Activated CD8-positive, alpha-beta T cell treated with anti-CD3 and anti-CD28 coated beads, Interleukin-2, amount 10 ng/mL, durations not matched to agents 7 days and 5 days (primary cell): ENCODE data around the gene RXRA. TPM values are rescaled to one million over a fixed set of nuclear protein-coding genes. Genes with fewer than 3 reads are reported as not detected.

ENCODE experiments used
- ATAC-seq: fragments of 150-1000 bp; cut with Tn5 transposase; one replicate; pipeline ENCODE4 v1.10.0; 2021; ENCODE audit warnings: moderate library complexity
- CTCF ChIA-PET: fragments of 350-600 bp; sonication (Branson Sonifier 250); formaldehyde crosslinking; loops from one replicate; lab custom pipeline; 2021; ENCODE audit warnings: antibody characterized with exemption; lab: Charles Lee
- POLR2A ChIA-PET: fragments of 350-600 bp; sonication (Branson Sonifier 250); formaldehyde crosslinking; loops from one replicate; lab custom pipeline; 2021; ENCODE audit warnings: antibody characterized with exemption; lab: Charles Lee
- DNase-seq: peaks from one replicate; pipeline ENCODE4 v3.0.0-alpha.2; 2020
- H3K27ac Mint-ChIP-seq: one replicate; pipeline ENCODE4 v1.8.0; 2021; ENCODE audit warnings: mild to moderate bottlenecking, mixed read lengths
- H3K27me3 Mint-ChIP-seq: one replicate; pipeline ENCODE4 v1.8.0; 2021; ENCODE audit warnings: low read depth, mixed read lengths
- H3K36me3 Mint-ChIP-seq: one replicate; pipeline ENCODE4 v1.8.0; 2021; ENCODE audit warnings: low read depth, mixed read lengths
- H3K4me1 Mint-ChIP-seq: one replicate; pipeline ENCODE4 v1.8.0; 2021; ENCODE audit warnings: low read depth, mixed read lengths
- H3K4me3 Mint-ChIP-seq: one replicate; pipeline ENCODE4 v1.8.0; 2021; ENCODE audit warnings: mild to moderate bottlenecking, mixed read lengths
- H3K9me3 Mint-ChIP-seq: one replicate; pipeline ENCODE4 v1.8.0; 2022; ENCODE audit warnings: mixed read lengths; ENCODE audit not compliant: insufficient read depth
- total RNA-seq, 2 experiments: library from RNA; stranded (reverse); gene quantifications; one replicate each; pipeline ENCODE4 v1.2.3, GENCODE V29; 2021

Gene RXRA
- total RNA-seq, 2 experiments from 2014 or later: 3.8 to 4.2 TPM

GRCh38 chr9:134436379-134436762, 110.1 kb downstream of the RXRA start:
- ATAC-seq (no peak), DNase-seq (no peak)
- Mint-ChIP-seq H3K4me1 (no peaks in the 10 kb centered on the region), H3K9me3 (no peaks in the 10 kb centered on the region), H3K36me3 (no peaks in the 10 kb centered on the region), H3K27me3 (peaks cover 8% of the 10 kb centered on the region), H3K4me3 (no peak overlapping the region), H3K27ac (peak overlapping the region; percentile 13)
- ChIA-PET CTCF (interaction anchor here (1.1 kb wide), 1 partner anchor 13 kb away, joined by 3 read pairs; no protein-coding TSS in a partner anchor), POLR2A (no interaction called here)

GRCh38 chr9:134436911-134437310, 110.7 kb downstream of the RXRA start:
- ChIA-PET CTCF (interaction anchor here (1.1 kb wide), 1 partner anchor 12 kb away, joined by 3 read pairs; no protein-coding TSS in a partner anchor), POLR2A (no interaction called here)
- no peaks in the 10 kb centered on the region for H3K36me3 Mint-ChIP-seq
- H3K27ac Mint-ChIP-seq: no peak overlapping the region
- no peak for ATAC-seq
- no peaks in the 10 kb centered on the region for H3K4me1 Mint-ChIP-seq
- H3K4me3 Mint-ChIP-seq: no peak overlapping the region
- DNase-seq: no peak
- H3K27me3 Mint-ChIP-seq: peaks cover 11% of the 10 kb centered on the region
- H3K9me3 Mint-ChIP-seq: no peaks in the 10 kb centered on the region

GRCh38 chr9:134437403-134438194, 111.3 kb downstream of the RXRA start:
- no peak for DNase-seq
- ATAC-seq: no peak
- Mint-ChIP-seq H3K36me3 (no peaks in the 10 kb centered on the region), H3K9me3 (no peaks in the 10 kb centered on the region), H3K27ac (no peak overlapping the region), H3K4me3 (no peak overlapping the region), H3K4me1 (peaks cover under 1% of the 10 kb centered on the region), H3K27me3 (peaks cover 12% of the 10 kb centered on the region)
- POLR2A ChIA-PET: no interaction called here
- CTCF ChIA-PET: no interaction called here

- POLR2A ChIA-PET: no interaction called here
- CTCF ChIA-PET: no interaction called here
- H3K4me1 Mint-ChIP-seq: peaks cover 7% of the 10 kb centered on the region
- DNase-seq (no peak), ATAC-seq (no peak)
- H3K4me3 Mint-ChIP-seq: no peak overlapping the region
- peaks cover 12% of the 10 kb centered on the region for H3K27me3 Mint-ChIP-seq
- no peak overlapping the region for H3K27ac Mint-ChIP-seq
- no peaks in the 10 kb centered on the region for H3K36me3 Mint-ChIP-seq
- no peaks in the 10 kb centered on the region for H3K9me3 Mint-ChIP-seq
These were observed 112.0 kb downstream of the RXRA start for GRCh38 chr9:134438195-134438788.

DNA sequence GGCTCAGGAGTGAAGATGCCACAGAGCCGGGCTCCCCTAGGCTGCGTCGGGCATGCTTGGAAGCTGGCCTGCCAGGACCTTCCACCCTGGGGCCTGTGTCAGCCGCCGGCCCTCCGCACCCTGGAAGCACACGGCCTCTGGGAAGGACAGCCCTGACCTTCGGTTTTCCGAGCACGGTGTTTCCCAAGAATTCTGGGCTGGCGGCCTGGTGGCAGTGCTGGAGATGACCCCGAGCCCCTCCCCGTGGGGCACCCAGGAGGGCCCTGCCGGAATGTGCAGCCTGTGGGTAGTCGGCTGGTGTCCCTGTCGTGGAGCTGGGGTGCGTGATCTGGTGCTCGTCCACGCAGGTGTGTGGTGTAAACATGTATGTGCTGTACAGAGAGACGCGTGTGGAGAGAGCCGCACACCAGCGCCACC, 113.1 kb downstream of the RXRA start:
- Mint-ChIP-seq H3K27ac (no peak overlapping the region), H3K4me3 (no peak overlapping the region), H3K4me1 (peaks cover 14% of the 10 kb centered on the region), H3K9me3 (no peaks in the 10 kb centered on the region), H3K27me3 (peaks cover 12% of the 10 kb centered on the region), H3K36me3 (no peaks in the 10 kb centered on the region)
- no peak for DNase-seq
- no peak for ATAC-seq
- ChIA-PET CTCF (no interaction called here), POLR2A (no interaction called here)

DNA sequence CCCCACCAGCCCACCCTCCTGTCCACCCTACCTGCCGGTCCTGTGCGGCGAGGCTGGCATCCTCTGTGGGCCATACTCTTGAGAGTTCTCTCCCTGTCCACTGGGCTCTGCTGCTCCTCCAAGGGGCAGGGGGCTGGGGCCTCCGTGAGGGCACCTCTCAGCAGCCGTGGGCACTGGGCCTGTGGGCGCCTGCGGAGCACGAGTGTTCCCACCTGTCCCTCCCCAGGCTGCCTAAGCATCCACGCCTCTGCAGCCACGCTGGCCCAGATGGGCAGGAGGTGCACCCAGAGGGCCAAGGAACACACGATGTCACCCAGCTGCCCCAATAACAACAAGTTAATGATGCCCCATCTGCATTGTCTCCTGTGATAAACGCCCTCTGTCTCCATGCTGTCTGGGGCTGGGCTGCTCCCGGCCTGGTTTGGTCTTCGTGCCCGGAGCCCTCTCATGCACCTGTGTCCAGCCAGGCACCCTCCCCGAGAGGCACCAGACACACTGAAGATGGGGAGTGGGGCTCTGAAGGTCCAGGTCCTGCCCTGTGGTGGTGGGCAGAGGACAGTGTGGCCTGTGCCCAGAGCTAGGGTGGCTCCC, 114.5 kb downstream of the RXRA start:
- Mint-ChIP-seq H3K36me3 (no peaks in the 10 kb centered on the region), H3K4me3 (peak overlapping the region; percentile 13), H3K27me3 (peaks cover 12% of the 10 kb centered on the region), H3K9me3 (peaks cover 6% of the 10 kb centered on the region), H3K27ac (no peak overlapping the region), H3K4me1 (peaks cover 17% of the 10 kb centered on the region)
- POLR2A ChIA-PET: no interaction called here
- DNase-seq: no peak
- no peak for ATAC-seq
- CTCF ChIA-PET: no interaction called here

- Mint-ChIP-seq H3K4me1 (peaks cover 17% of the 10 kb centered on the region), H3K27me3 (peaks cover 12% of the 10 kb centered on the region), H3K27ac (peak overlapping the region; percentile 19), H3K9me3 (peaks cover 6% of the 10 kb centered on the region), H3K4me3 (no peak overlapping the region), H3K36me3 (no peaks in the 10 kb centered on the region)
- ChIA-PET POLR2A (interaction anchor here (1.5 kb wide), 1 partner anchor 50 kb away, joined by 4 read pairs; no protein-coding TSS in a partner anchor), CTCF (interaction anchor here (2.5 kb wide), 1 partner anchor 272 kb away, joined by 42 read pairs; no protein-coding TSS in a partner anchor)
- no peak for ATAC-seq
- DNase-seq: no peak
These were observed 115.2 kb downstream of the RXRA start for GRCh38 chr9:134441227-134442084.

DNA sequence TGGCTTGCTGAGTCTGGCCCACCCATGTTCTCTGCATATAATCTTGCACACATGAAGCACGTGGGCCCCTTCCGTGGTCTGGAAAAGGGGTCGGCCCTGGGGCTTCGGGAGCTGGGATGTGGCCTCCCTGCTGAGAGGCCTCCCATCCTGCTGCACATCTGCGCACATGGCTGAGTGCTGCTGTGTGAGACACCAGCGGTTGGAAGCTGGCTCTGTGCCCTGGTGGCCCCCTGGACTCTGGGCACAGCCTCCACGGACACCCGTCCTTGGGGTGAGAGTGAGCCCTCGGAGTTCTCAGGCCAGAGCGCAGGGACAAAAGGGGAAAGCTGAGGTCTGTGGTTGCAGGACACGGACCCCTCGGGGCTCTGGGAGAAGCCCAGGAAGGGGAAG, 115.8 kb downstream of the RXRA start:
- Mint-ChIP-seq H3K27ac (no peak overlapping the region), H3K36me3 (no peaks in the 10 kb centered on the region), H3K27me3 (peaks cover 12% of the 10 kb centered on the region), H3K4me1 (peaks cover 17% of the 10 kb centered on the region), H3K4me3 (no peak overlapping the region), H3K9me3 (peaks cover 6% of the 10 kb centered on the region)
- CTCF ChIA-PET: interaction anchor here (1.1 to 2.5 kb wide), 8 partner anchors 9 to 273 kb away, joined by 3 to 42 read pairs (median 7); no protein-coding TSS in a partner anchor
- POLR2A ChIA-PET: interaction anchor here (0.6 to 1.5 kb wide), 2 partner anchors 51 to 271 kb away, joined by 3 to 4 read pairs; no protein-coding TSS in a partner anchor
- ATAC-seq (no peak), DNase-seq (no peak)

- DNase-seq (no peak), ATAC-seq (no peak)
- ChIA-PET POLR2A (interaction anchor here (0.6 to 1.5 kb wide), 2 partner anchors 51 to 272 kb away, joined by 3 to 4 read pairs; no protein-coding TSS in a partner anchor), CTCF (interaction anchor here (1.0 to 2.5 kb wide), 11 partner anchors 10 to 273 kb away, joined by 3 to 42 read pairs (median 6); no protein-coding TSS in a partner anchor)
- peaks cover 12% of the 10 kb centered on the region for H3K27me3 Mint-ChIP-seq
- H3K4me3 Mint-ChIP-seq: no peak overlapping the region
- no peak overlapping the region for H3K27ac Mint-ChIP-seq
- peaks cover 6% of the 10 kb centered on the region for H3K9me3 Mint-ChIP-seq
- no peaks in the 10 kb centered on the region for H3K36me3 Mint-ChIP-seq
- H3K4me1 Mint-ChIP-seq: peaks cover 17% of the 10 kb centered on the region
These were observed 116.4 kb downstream of the RXRA start for GRCh38 chr9:134442486-134443173.

DNA sequence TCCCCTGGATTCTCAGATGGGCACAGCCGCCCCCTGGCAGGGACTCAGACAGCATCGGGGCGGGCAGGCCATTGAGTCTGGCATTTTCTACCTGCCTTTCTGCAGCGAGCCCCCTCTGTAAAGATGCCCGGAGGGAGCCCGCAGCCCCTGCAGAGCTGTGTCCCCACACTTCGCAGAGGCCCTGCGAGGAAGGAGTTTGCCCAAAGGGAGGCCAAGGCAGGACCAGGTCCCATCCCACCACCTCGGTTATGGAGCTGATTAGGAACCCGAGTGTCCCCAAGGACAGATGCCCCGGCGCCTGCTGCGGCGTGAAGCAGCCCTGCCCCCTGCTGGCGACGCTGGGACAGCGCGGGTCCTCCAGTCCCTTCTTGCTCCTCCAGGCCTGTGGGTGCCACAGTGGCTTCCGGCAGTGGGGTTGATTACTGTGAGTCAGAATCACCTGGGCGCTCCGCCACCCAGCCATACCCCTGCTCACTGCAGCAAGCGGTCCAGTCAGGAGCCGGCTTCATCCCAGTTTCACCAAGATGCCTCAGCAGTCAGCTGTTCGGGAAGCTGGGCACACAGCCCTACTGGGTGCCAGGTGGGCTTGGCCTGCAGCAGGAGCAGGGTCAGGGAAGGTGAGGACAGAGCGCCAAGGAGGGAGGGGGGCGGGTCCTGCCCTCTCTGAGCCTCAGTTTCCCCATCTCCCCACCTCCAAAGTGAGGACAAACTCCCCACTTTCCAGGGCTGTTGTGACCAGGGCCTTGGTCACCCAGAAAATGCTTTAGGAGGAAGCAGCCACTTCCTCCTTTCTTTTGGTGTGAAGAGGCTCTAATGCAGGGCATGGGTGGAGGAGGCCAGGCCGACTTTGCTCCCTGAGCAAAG, 117.2 kb downstream of the RXRA start:
- ChIA-PET CTCF (interaction anchor here (1.0 to 2.5 kb wide), 11 partner anchors 11 to 274 kb away, joined by 3 to 42 read pairs (median 6); no protein-coding TSS in a partner anchor), POLR2A (interaction anchor here (1.5 kb wide), 1 partner anchor 52 kb away, joined by 4 read pairs; no protein-coding TSS in a partner anchor)
- peak overlapping the region; percentile 67 for H3K27ac Mint-ChIP-seq
- DNase-seq (peak; percentile 94), ATAC-seq (peak; percentile 100)
- H3K9me3 Mint-ChIP-seq: peaks cover 8% of the 10 kb centered on the region
- H3K27me3 Mint-ChIP-seq: peaks cover 12% of the 10 kb centered on the region
- no peaks in the 10 kb centered on the region for H3K36me3 Mint-ChIP-seq
- no peak overlapping the region for H3K4me3 Mint-ChIP-seq
- H3K4me1 Mint-ChIP-seq: peaks cover 17% of the 10 kb centered on the region
